Suppressor macrophage treated with lipopolysaccharide for 1 hour (primary cell): ENCODE measurements around the gene MRPS11.
"Not testable (repeated sequence)": the region's sequence is repeated elsewhere in the genome, so short reads cannot be mapped to it uniquely, and the experiment has no call there.

Source experiments
- DNase-seq, 3 donors: peaks; one replicate each; pipeline ENCODE4 v3.0.0-alpha.2; 2020 to 2022

MRPS11 gene

GRCh38 chr15:88467073-88467934 is at the start of gene MRPS11, which contains the start of gene MRPL46:
Gene MRPS11, plus strand, starts transcription at chr15:88467708. Its CDS starts 10 bp downstream, at chr15:88467718.
Gene MRPL46, minus strand, starts transcription at chr15:88467388. Its CDS starts 11 bp downstream, at chr15:88467377.
- DNase-seq, result peak; percentile 92 to 96 (median 95)

- peak; percentile 11 to 52 (median 41) for DNase-seq
Measured at GRCh38 chr15:88419830-88420229, 47.7 kb upstream of the MRPS11 start.

DNA sequence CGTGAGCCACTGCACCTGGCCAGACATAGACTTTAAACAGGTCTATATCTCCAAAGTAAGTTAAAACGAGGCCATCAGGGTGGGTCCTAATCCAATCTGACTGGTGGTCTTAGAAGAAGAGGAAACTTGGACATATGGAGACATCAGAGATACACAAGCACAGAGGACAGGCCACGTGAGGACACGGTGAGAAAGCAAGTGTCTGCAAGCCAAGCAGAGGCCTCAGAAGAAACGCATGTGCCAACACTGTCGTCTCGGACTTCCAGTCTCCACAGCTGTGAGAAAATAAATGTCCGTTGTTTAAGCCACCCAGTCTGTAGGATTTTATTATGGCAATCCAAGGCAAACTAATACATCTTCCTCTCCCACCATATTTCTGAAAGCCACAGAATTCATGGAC is 44.2 kb upstream of the MRPS11 start:
- DNase-seq, result no peak

- DNase-seq, result no peak
Measured at GRCh38 chr15:88426304-88426703, 41.2 kb upstream of the MRPS11 start.

DNA sequence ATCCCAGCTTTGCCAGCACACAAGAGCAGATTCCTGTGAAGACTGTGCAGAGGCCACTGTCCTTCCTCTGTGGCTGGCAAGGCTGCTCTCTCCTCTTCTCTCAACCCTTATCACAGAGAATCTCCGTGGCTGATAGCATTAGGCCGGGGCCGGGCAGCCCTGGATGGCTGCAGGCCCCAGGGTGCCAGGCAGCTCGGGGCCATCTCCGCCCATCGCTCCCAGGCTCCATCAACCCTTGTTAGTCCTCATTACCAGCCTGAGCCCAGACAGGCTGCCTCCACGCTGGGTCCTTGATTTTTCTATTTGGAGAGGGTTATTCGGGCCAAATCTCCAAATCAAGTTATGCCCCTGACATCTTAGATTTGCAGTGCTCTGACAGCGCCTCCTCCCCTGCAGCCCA is 39.5 kb upstream of the MRPS11 start:
- DNase-seq, result no peak

GRCh38 chr15:88428805-88429605 is 38.5 kb upstream of the MRPS11 start:
- DNase-seq, result no peak

DNA sequence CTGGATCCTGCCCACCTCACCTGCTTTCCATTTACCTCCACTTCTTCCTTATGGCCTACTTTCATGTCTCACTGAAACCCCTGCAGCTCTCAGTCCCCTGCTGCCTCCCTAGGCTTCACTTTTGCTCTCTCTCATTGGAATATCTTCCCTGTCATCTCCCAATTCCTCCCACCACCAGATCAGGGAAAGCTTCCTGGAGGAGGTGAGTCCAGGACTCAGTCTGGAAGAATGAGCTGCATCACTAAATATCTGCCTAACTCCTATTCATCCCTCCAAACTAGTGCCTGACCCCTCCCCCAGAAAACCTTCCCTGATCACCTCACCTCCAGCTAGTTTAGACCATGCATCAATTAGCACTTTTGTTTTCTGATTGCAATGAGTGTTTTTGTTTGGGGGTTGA is 37.5 kb upstream of the MRPS11 start:
- no peak for DNase-seq

DNA sequence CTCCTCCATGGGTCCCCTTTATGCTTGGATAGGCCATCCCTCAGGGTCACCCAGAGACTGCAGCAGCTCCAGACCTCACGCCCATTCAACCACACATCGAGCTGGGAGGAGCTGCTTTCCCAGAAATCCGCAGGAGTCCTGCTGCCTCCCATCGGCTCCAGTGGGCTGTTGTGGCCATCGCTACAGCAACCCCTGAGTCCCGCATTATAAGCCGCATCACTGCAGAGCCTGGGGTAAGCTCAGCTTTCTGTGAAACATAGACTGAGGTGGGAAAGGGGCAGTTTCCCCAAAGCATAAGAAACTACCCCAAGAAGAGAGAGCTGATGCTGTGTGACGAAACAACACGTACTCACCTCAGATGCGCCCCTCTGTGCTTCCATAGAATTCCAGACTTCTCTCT is 36.1 kb upstream of the MRPS11 start:
- no peak for DNase-seq

- DNase-seq, result no peak
Measured at GRCh38 chr15:88433046-88433685, 34.3 kb upstream of the MRPS11 start.

DNA sequence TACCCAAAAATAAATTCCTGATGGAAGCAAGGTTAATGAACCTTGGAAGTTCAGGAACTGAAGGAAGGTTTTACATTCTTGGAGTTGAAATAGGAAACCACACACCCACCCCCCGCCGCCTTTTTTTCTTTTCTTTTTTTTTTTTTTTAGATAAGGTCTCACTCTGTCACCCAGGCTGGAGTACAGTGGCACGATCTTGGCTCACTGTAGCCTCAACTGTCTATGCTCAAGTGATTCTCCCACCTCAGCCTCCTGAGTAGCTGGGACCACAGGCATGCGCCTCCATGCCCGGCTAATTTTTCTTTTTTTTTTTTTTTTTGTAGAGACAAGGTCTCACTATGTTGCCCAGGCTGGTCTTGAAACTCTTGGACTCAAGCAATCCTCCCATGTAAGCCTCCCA is 33.4 kb upstream of the MRPS11 start:
- DNase-seq, result not testable (repeated sequence)

DNA sequence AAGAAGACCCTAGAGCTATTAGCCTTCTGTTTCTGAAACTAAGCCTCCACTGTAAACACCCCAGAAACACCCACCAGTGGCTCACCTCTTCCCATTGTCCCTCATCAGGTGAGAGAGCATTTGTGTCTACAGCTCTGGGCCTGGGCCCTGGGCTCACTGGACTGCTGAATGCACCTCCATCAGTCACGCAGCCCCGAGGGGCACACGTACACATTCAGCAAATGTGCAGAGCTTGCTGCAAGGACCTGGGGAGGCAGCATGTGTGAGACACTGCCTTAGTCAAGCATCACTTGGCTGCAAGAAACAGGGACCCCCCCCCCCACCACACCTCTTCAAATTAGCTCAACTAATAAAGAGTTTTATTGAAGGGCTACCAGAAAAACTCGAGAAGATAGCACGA is 29.3 kb upstream of the MRPS11 start:
- DNase-seq, result no peak

DNA sequence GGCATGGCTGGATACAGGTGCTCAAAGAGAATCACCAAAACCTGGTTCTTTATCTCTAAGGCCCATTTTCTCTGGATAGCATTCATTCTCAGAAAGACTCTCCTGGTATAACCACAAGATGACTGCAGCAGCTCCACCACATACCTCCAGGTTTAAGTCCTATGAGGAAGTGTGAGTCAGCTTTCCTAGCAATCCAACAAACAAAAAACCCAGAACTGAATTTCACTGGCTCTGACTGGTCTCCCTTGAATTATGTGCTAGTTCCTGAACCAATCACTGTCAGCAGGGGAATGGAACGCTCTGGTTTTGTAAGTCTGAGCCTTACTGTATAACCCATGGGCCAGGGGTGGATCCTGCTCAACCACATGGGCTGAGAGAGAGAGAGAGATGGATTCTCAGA is 27.5 kb upstream of the MRPS11 start:
- peak; percentile 46 to 70 (median 52) for DNase-seq

DNA sequence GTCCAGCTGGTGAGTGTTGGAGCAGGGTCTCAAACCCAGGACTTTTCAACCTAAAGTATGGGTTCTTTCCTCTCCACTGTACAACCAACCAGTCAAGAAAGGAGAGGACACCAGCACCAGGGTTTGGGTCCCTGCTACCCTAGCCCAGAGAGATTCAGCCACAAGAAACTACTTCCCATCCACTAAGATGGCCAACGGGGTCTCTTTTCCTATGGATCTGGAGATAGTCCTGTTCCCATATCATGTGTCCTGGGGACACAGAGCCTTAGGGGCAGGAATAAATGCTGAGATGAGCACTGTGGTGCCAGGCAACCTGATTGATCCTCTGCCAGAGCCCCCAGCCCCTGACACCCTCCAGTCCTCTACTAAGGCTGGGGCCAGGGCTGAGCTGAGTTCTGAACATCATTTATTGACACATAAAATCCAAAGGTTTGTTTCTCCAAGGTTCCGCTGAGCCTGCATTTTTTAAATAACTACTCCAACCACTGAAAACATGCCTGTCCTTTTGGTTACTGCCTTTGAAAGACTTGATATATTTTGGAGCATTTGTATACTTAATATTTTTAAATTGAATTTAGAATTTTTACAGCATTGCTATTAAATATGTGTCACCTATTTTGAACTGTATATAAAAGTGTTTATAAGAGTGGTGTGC is 26.3 kb upstream of the MRPS11 start:
- no peak for DNase-seq

DNA sequence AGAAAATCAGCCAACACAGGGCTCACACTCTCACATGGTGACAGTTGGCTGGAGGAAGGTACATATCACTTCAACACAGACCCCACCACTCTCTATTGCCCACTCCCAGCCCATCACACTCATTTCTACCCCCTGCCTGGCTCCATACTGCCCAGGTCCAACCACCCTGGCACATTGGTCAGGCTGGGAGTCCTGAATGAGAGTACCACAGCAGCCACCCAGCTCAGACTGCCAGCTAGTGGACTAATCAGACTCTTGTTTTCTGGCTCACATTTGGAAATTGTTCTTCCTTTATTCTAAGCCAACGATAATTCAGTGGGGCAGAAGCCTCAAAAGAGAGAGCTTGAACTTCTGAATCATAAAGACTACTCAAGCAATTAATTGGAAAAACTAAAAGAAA is 20.3 kb upstream of the MRPS11 start:
- no peak for DNase-seq

- DNase-seq, result no peak
Measured at GRCh38 chr15:88447741-88448140, 19.8 kb upstream of the MRPS11 start.

GRCh38 chr15:88448991-88449461 is 18.5 kb upstream of the MRPS11 start:
- no peak for DNase-seq

DNA sequence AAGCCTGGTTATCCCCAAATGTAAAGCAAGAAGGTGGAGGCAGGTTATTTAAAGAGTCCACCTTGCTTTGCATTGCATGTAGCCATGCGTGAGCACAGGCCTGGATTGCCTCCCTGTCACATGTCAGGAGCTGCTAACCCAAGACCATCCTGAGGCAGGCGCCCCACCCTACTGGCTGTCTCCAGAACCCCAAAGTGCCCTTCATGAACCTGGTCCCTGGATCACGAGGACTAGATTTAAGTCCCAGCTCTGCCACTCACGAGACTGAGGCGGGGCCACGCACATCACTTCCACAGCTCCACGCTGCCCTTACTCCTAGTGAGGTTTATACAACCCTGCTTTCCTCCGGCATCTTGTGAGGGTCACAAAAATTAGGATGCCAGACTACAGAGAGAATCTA is 17.9 kb upstream of the MRPS11 start:
- no peak for DNase-seq

DNA sequence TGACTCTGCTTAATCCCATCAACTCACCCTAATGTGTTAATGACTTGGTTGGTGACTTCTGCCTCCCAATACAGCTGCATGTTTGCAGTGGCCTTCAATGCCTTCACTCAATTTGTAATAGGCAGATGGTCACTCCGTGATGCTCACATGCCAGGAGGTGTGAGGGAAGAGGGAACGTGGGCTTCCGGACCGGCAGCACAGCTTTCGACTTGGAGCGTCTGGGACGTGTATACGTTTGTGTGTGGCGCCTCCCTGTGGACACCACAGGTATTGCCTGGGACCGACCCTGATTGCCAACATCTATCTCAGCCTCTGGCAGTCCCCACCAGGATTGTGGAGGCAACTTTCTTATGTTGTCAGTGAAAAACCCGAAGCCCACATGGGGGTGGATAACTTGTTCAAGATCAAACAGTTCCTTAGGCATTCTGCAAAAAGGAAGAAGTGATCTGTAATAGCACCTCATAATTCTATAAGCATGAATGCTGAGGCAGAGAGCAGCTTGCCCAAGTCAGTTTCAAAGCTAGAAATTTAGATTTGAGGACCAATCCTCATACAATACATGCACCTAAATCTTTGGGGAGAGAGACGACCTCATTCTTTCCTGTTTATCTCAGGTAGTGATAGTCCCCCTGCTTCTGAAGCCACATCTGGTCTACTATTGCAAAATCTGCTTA is 17.2 kb upstream of the MRPS11 start:
- DNase-seq, result peak; percentile 73 to 79 (median 77)

GRCh38 chr15:88453651-88454050 is 13.9 kb upstream of the MRPS11 start:
- DNase-seq, result no peak

GRCh38 chr15:88454236-88454635 is 13.3 kb upstream of the MRPS11 start:
- peak; percentile 56 to 86 (median 85) for DNase-seq

DNA sequence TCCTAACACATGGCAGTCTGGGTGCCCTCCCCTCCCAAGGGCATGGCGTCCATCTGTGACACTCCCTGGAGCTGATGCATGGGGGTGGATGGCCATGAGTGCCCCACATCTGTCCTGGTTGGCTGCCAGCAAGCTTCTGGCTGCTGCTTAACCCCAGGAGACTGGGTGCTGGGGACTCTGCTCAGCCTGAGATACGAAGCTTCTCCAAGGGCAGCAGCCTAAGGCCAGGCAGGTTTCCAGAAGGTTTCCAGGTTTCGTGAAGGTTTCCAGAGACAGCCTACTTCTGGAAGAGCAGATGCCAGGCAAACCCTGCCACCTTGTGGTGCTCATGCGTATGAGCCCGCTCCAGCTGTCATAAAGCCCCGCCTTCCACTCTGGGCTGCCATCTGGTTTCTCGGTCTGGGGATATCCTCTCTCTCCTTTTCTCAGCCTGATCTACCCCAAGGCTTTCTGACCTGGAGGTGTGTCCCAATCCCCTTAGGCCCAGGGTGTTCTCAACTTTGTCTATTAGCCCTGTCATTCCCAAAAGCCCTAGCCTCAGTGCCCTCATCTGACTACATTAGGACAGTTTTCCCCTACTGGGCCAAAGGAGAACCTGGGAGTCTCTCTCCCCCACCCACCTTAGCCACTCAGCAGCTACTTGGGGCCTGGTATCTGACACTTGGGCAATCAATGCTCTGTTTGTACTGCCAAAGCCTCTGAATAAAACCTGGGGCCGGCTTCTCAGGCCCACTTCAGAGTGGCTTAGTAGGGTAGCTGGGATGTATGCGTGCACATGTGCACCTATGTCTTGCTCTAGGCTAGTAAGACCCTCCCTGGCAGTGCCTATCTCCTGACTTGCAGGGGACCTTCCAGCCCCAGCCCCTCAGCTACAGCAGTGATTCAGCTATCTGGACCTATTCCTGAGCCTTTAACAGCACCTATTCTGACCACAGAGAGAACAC is 12.4 kb upstream of the MRPS11 start:
- peak; percentile 68 to 77 (median 69) for DNase-seq
